ENCODE data around the gene NOVA2.

Gene NOVA2

DNA sequence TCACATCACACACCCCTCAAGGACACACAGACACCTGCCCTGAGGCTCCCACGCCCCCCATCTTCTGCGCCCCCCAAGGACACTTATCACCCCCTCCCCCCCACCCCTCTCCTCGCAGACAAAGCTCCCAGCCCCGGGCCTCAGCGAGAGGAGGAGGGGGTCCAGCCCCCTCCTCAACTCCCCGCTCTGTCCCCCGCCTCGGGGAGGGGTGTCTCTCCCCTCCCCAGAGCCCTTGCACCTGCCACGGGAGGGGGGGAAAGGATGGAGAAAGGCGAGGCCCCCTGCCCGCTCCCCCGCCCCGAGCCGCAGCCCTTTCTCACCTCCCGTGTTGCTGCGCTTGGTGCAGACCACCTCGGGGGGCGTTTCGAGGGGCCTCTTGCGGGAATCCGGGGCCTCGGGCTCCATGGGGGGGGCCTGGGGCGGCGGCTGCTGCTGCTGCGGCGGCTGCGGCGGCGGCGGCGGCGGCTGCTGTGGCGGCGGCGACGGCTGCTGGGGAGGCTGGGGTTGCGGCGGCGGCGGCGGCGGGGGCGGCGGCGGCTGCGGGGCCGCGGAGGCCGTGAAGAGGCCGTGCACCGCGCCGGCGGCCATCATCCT is 621 bp downstream of the NOVA2 start:
- no peaks in the 10 kb centered on the region for H3K36me3 ChIP-seq (ENCODE audit: control insufficient read depth, insufficient read depth, low read length)
- DNase-seq (ENCODE audit: extremely low read depth, insufficient read length): no peak
- TF ChIP-seq, protein P1, sequence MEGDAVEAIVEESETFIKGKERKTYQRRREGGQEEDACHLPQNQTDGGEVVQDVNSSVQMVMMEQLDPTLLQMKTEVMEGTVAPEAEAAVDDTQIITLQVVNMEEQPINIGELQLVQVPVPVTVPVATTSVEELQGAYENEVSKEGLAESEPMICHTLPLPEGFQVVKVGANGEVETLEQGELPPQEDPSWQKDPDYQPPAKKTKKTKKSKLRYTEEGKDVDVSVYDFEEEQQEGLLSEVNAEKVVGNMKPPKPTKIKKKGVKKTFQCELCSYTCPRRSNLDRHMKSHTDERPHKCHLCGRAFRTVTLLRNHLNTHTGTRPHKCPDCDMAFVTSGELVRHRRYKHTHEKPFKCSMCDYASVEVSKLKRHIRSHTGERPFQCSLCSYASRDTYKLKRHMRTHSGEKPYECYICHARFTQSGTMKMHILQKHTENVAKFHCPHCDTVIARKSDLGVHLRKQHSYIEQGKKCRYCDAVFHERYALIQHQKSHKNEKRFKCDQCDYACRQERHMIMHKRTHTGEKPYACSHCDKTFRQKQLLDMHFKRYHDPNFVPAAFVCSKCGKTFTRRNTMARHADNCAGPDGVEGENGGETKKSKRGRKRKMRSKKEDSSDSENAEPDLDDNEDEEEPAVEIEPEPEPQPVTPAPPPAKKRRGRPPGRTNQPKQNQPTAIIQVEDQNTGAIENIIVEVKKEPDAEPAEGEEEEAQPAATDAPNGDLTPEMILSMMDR (IDR thresholded peaks at IDR 0.05; ENCODE audit: insufficient read depth, low read length, poor library complexity, severe bottlenecking): no peak
- H3K27me3 ChIP-seq (replicated peaks; ENCODE audit: control insufficient read depth, insufficient read depth, low read length): peaks cover 4% of the 10 kb centered on the region; the same call in 1 of the 2 replicates
- no peak overlapping the region for H3K4me3 ChIP-seq (replicated peaks; ENCODE audit: low read depth, low read length)

DNA sequence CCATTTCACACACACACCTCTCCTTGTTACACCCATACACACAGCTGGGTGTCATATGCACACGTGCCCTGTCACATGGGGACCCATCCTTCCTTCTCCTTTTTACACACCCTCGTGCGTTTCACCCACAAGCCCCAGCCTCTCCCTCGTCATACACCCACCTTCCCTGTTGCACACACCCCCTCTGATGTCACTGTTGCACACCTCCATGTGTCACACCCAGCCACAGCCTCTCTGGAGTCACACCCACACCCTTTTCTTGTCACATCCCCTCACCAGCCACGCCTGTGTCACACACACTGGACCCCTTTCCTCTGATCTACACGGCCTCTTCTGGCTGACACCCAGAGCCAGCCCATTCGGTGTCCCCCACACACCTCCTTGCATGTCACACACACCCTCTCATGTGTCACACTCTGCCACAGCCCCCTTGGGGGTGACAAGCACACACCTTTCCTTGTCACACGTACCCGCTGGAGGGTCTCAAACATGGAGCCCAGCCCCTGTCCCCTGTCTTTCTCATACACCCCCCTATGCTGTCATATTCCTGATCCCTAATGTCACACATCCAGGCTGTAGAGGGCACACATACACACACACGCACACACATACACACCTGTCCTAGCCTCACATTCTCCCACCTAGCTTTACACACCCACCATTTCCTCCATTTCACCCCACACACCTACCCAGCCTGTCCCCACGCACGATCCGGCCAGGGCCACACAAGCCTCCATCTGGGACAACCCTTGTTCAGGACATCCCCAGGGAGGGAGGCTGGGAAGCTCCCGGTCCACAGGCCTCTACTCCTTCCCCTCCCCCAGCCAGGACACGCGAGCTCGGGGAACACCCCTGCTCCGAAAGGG is 1.4 kb downstream of the NOVA2 start:
- TF ChIP-seq, protein P1 (IDR thresholded peaks at IDR 0.05; ENCODE audit: insufficient read depth, low read length, poor library complexity, severe bottlenecking): no peak
- Histone ChIP-seq H3K36me3 (ENCODE audit: control insufficient read depth, insufficient read depth, low read length) (no peaks in the 10 kb centered on the region), H3K4me3 (replicated peaks; ENCODE audit: low read depth, low read length) (no peak overlapping the region), H3K27me3 (replicated peaks; ENCODE audit: control insufficient read depth, insufficient read depth, low read length) (peaks cover 4% of the 10 kb centered on the region)
- no peak for DNase-seq (ENCODE audit: extremely low read depth, insufficient read length)

DNA sequence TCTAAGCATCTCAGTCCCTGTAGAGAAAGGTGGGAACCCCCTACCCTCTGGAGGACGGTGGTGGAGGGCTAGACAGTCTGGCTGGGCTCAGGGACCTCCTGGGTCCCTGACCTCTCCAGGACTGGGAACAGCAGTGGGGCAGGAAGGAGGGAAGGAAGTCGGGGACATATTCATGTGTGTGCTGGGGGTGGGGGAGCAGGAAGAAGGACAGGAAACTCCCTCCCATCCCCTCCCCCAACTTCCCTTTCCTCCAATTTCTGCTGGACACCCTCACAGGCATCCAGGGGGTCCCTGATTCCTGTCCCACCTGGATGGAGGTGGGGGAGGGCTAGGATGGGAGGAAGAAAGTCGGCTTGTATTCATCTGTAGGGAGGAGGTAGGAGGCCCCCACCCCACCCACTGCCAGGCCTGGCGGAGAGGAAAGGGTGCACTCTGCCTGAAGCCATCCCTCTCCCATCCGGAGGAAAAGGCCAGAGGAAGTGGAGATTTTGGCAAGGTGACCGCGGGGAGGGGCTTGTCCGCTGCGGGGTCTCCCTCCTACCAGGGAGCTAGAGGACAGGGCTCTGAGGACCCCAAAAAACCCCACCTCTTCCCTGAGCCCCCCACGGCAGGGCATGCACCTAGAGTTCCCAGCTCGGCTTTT is 2.3 kb downstream of the NOVA2 start:
- TF ChIP-seq, protein P1 (IDR thresholded peaks at IDR 0.05; ENCODE audit: insufficient read depth, low read length, poor library complexity, severe bottlenecking): no peak
- no peak overlapping the region for H3K4me3 ChIP-seq (replicated peaks; ENCODE audit: low read depth, low read length)
- DNase-seq (ENCODE audit: extremely low read depth, insufficient read length): no peak
- H3K27me3 ChIP-seq (replicated peaks; ENCODE audit: control insufficient read depth, insufficient read depth, low read length): peaks cover 4% of the 10 kb centered on the region
- H3K36me3 ChIP-seq (ENCODE audit: control insufficient read depth, insufficient read depth, low read length): no peaks in the 10 kb centered on the region

DNA sequence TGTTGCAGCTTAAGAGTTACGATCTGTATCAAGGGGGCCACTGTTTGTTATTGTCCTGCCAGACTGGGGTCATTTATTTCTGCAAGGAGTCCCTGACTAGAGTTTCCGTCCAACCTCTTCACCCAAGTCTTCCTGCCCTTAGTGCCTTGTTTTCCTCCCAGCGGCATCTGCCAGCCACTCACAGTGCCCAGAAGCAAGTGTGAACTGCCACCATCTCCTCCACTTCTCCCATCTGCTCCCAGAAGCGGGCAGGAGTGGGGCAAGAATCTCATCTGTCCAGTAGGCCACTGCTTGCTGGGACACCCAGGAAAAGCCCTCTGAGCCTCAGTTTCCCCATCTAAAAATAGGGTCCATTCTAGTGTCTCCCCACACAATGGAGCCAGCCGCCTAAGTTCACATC is 4.0 kb downstream of the NOVA2 start:
- no peak for DNase-seq (ENCODE audit: extremely low read depth, insufficient read length)
- H3K27me3 ChIP-seq (replicated peaks; ENCODE audit: control insufficient read depth, insufficient read depth, low read length): peaks cover 4% of the 10 kb centered on the region
- TF ChIP-seq, protein P1 (IDR thresholded peaks at IDR 0.05; ENCODE audit: insufficient read depth, low read length, poor library complexity, severe bottlenecking): no peak
- H3K4me3 ChIP-seq (replicated peaks; ENCODE audit: low read depth, low read length): no peak overlapping the region
- no peaks in the 10 kb centered on the region for H3K36me3 ChIP-seq (ENCODE audit: control insufficient read depth, insufficient read depth, low read length)

DNA sequence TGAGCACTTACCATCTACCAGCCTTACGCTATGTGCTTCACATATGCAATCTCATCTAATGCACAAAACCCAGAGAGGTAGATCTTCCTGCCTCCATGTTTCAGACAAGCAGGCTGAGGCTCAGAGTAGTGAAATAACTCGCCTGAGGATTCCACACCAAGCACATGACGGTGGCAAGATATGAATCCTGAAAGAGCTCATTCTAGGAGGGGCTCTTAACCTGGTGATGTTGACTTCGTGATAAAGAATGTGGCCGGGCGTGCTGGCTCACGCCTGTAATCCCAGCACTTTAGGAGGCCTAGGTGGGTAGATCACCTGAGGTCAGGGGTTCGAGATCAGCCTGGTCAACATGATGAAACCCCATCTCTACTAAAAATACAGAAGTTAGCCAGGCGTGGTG is 5.0 kb downstream of the NOVA2 start:
- no peak for DNase-seq (ENCODE audit: extremely low read depth, insufficient read length)
- peaks cover 4% of the 10 kb centered on the region for H3K27me3 ChIP-seq (replicated peaks; ENCODE audit: control insufficient read depth, insufficient read depth, low read length)
- H3K4me3 ChIP-seq (replicated peaks; ENCODE audit: low read depth, low read length): no peak overlapping the region
- TF ChIP-seq, protein P1 (IDR thresholded peaks at IDR 0.05; ENCODE audit: insufficient read depth, low read length, poor library complexity, severe bottlenecking): no peak
- no peaks in the 10 kb centered on the region for H3K36me3 ChIP-seq (ENCODE audit: control insufficient read depth, insufficient read depth, low read length)
